Natural killer cell (primary cell): ENCODE data around the gene HSH2D. TPM values are rescaled to one million over a fixed set of nuclear protein-coding genes. Genes with fewer than 3 reads are reported as not detected.

Experiments
- ATAC-seq, 3 donors: fragments of 150-1000 bp in 2 of 3; fragments of 200-7000 bp in 1 of 3; cut with Tn5 transposase; 1 replicate in 1 of 3; 2 replicates in 2 of 3; pipeline ENCODE4 v1.10.0; 2021; ENCODE audit warnings: mild to moderate bottlenecking in 2 of 3, moderate library complexity in 2 of 3
- DNase-seq, 2 donors: peaks; one replicate each; pipeline versions ENCODE4 v3.0.0 to v3.0.0-alpha.2; 2013 to 2021; ENCODE audit warnings: mixed read lengths in 1 of 2
- H3K27ac ChIP-seq: one replicate; pipeline ENCODE4 v1.5.1; 2013; ENCODE audit warnings: mild to moderate bottlenecking, low read length
- H3K27me3 ChIP-seq: one replicate; pipeline ENCODE4 v1.6.1; 2013; ENCODE audit warnings: low read length; ENCODE audit not compliant: control insufficient read depth, insufficient read depth
- H3K36me3 ChIP-seq: one replicate; pipeline ENCODE4 v1.6.1; 2013; ENCODE audit warnings: low read length; ENCODE audit not compliant: control insufficient read depth, insufficient read depth
- H3K4me1 ChIP-seq: one replicate; pipeline ENCODE4 v1.6.1; 2013; ENCODE audit warnings: low read length; ENCODE audit not compliant: control insufficient read depth, insufficient read depth
- H3K4me3 ChIP-seq: one replicate; pipeline ENCODE4 v1.5.1; 2013; ENCODE audit warnings: low read length
- H3K9me3 ChIP-seq: one replicate; pipeline ENCODE4 v1.6.1; 2013; ENCODE audit warnings: low read length; ENCODE audit not compliant: control insufficient read depth, insufficient read depth
- H3K27ac Mint-ChIP-seq, 2 donors: one replicate each; pipeline ENCODE4 v1.8.0; 2022; ENCODE audit warnings: mild to moderate bottlenecking in 2 of 2, mixed read lengths in 2 of 2, moderate library complexity in 1 of 2
- H3K27me3 Mint-ChIP-seq, 2 donors: one replicate each; pipeline ENCODE4 v1.8.0; 2022; ENCODE audit warnings: low read depth in 2 of 2, mixed read lengths in 2 of 2
- H3K36me3 Mint-ChIP-seq: one replicate; pipeline ENCODE4 v1.8.0; 2022; ENCODE audit warnings: mixed read lengths
- H3K4me1 Mint-ChIP-seq, 2 donors: one replicate each; pipeline ENCODE4 v1.8.0; 2022; ENCODE audit warnings: mixed read lengths in 2 of 2
- H3K4me3 Mint-ChIP-seq: one replicate; pipeline ENCODE4 v1.8.0; 2022; ENCODE audit warnings: mild to moderate bottlenecking, moderate library complexity, mixed read lengths
- H3K9me3 Mint-ChIP-seq, 2 donors: one replicate each; pipeline ENCODE4 v1.8.0; 2022; ENCODE audit warnings: mixed read lengths in 2 of 2
- CTCF ChIP-seq: fragments of 200-600 bp; IDR thresholded peaks from one replicate; pipeline ENCODE4 v1.8.0; 2022; ENCODE audit warnings: antibody characterized with exemption
- WGBS: methylation state at CpG from one replicate; pipeline ENCODE4 v1.1.7; 2013; ENCODE audit warnings: missing lambda C conversion rate; ENCODE audit not compliant: insufficient coverage; 5-methylcytosine and 5-hydroxymethylcytosine counted together
- intact Hi-C: fragments of 100-400 bp; cut with micrococcal nuclease; formaldehyde crosslinking; loops from one replicate; pipeline ENCODE4 v1.14.2; 2022
- total RNA-seq, 4 donors: library from RNA; stranded (reverse); fragments of 120-200 nt in 1 of 4; gene quantifications; one replicate each; pipeline versions ENCODE4 v1.2.3 to v1.2.4, GENCODE V29; 2013 to 2022

The HSH2D gene
- total RNA-seq, 3 donors from 2014 or later (not counting 1 experiment from before 2014, with no cell fraction given) = 203 to 319 (median 278) TPM

GRCh38 chr19:16197622-16198369, 54.3 kb downstream of the HSH2D start, which contains the start of gene AP1M1:
Gene AP1M1, plus strand, starts transcription at chr19:16197911. Its CDS starts 116 bp downstream, at chr19:16198027.
- Mint-ChIP-seq H3K27me3 (no peaks in the 10 kb centered on the region), H3K4me3 (peak within 1 kb of the TSS; percentile 87), H3K9me3 (no peaks in the 10 kb centered on the region), H3K36me3 (no peaks in the 10 kb centered on the region), H3K4me1 (peaks cover 24 to 48% of the 10 kb centered on the region in 2 donors), H3K27ac (peak within 1 kb of the TSS; percentile 95 to 97)
- H3K4me1 ChIP-seq = peaks cover 31% of the 10 kb centered on the region
- ATAC-seq = peak; percentile 89 to 93 (median 92)
- intact Hi-C loops = loop anchor here (1.0 kb wide), 1 partner anchor 12 kb away; the partner anchor contains the start of gene FAM32A
- TF ChIP-seq CTCF = no peak
- DNase-seq = peak; percentile 99
- H3K27ac ChIP-seq = peak within 1 kb of the TSS; percentile 78
- H3K27me3 ChIP-seq = no peaks in the 10 kb centered on the region
- H3K36me3 ChIP-seq = peaks cover 12% of the 10 kb centered on the region
- no peaks in the 10 kb centered on the region for H3K9me3 ChIP-seq
- under 1% methylated on average over 65 of the region's 65 CpGs for WGBS
- H3K4me3 ChIP-seq = peak within 1 kb of the TSS; percentile 97

DNA sequence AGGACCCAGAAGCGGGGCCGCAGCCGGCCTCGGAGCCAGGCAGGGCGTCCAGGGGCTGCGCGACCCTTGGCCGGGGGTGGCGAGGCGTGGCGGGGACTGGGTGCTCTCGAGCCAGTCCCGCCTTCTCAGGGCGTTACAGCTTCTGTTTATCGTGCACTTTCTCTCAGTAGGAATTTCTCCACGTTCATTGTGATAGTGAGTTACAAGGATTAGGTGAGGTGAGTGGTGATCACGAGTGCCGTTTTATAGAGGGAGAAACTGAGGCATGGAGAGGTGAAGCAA, 54.8 kb downstream of the HSH2D start:
- intact Hi-C loops = no loop called here
- Mint-ChIP-seq H3K4me1 (peaks cover 24 to 53% of the 10 kb centered on the region in 2 donors), H3K4me3 (peak overlapping the region; percentile 69), H3K36me3 (no peaks in the 10 kb centered on the region), H3K27me3 (no peaks in the 10 kb centered on the region), H3K9me3 (no peaks in the 10 kb centered on the region), H3K27ac (peak overlapping the region in 1 of 2 donors; percentile 97)
- H3K9me3 ChIP-seq = no peaks in the 10 kb centered on the region
- peaks cover 31% of the 10 kb centered on the region for H3K4me1 ChIP-seq
- no peaks in the 10 kb centered on the region for H3K27me3 ChIP-seq
- peak overlapping the region; percentile 78 for H3K27ac ChIP-seq
- peaks cover 15% of the 10 kb centered on the region for H3K36me3 ChIP-seq
- H3K4me3 ChIP-seq = peak overlapping the region; percentile 97
- 2% methylated on average over 18 of the region's 18 CpGs for WGBS
- TF ChIP-seq CTCF = no peak
- ATAC-seq = no peak
- DNase-seq = no peak

DNA sequence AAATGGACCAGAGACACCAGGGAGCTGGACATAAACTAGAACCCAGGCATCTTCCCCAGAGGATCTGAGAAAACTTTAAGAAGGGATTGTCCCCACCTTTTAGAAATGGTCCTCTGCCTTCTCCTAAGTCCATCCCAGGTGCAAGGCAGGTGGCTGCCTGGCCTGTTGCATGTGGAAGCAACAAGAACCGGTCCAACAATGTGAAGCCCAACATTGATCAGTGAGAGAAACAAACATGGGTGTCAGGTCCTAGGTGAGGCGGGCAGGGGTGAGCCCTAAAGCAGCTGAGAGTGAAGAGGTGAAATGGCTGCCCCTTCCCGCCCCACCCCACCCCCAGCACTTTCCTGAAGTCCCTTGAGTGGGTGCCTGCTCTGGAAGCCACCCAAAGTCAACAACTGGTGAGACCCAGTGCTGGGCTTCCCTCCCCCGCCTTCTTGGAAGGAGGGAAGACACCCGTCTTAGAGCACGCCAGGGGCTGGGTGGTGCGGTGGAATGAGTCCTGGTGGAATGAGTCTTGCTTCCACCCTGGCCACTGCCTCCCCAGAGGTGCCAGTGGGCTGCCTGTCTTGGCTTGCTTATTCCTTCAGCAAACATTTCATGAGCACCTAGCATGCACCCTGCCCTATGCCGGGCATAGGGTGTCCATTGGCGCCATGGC, 55.9 kb downstream of the HSH2D start:
- intact Hi-C loops = no loop called here
- Mint-ChIP-seq H3K36me3 (no peaks in the 10 kb centered on the region), H3K27me3 (no peaks in the 10 kb centered on the region), H3K27ac (peak overlapping the region; percentile 5 to 97), H3K4me1 (peaks cover 24 to 53% of the 10 kb centered on the region in 2 donors), H3K9me3 (no peaks in the 10 kb centered on the region), H3K4me3 (peak overlapping the region; percentile 69)
- TF ChIP-seq CTCF = no peak
- Histone ChIP-seq H3K27me3 (no peaks in the 10 kb centered on the region), H3K36me3 (peaks cover 26% of the 10 kb centered on the region), H3K4me1 (peaks cover 31% of the 10 kb centered on the region), H3K9me3 (no peaks in the 10 kb centered on the region), H3K27ac (no peak overlapping the region), H3K4me3 (no peak overlapping the region)
- 95% methylated on average over 9 of the region's 9 CpGs for WGBS
- ATAC-seq (no peak), DNase-seq (no peak)
